Keratinocyte (primary cell): ENCODE data around the gene SDK2. TPM values are rescaled to one million over a fixed set of nuclear protein-coding genes. Genes with fewer than 3 reads are reported as not detected.

Experiments
- DNase-seq: peaks from one replicate; pipeline ENCODE4 v3.0.0-alpha.2; 2011; ENCODE audit warnings: low read depth, missing footprints, low spot score
- FAIRE-seq: peaks from 2 replicates; lab custom pipeline; 2011; peaks lifted over from hg19 to GRCh38; lab: Jason Lieb, UNC
- H2AFZ ChIP-seq: 2 replicates; pipeline ENCODE4 v1.6.0; 2012; ENCODE audit warnings: low read length, control low read depth, inconsistent platforms; ENCODE audit not compliant: control insufficient read depth
- H3K27ac ChIP-seq: 2 replicates; pipeline ENCODE4 v1.5.1; 2011; ENCODE audit warnings: low read length; ENCODE audit not compliant: control insufficient read depth, insufficient read depth
- H3K27me3 ChIP-seq: 3 replicates; pipeline ENCODE4 v1.6.0; 2011; ENCODE audit warnings: low read length; ENCODE audit not compliant: control insufficient read depth, insufficient read depth; ENCODE audit errors: extremely low read depth
- H3K36me3 ChIP-seq, 2 experiments: 2 replicates in 1 of 2; 3 replicates in 1 of 2; pipeline ENCODE4 v1.5.1; 2011; ENCODE audit warnings: low read length in 2 of 2, mild to moderate bottlenecking in 1 of 2; ENCODE audit not compliant: control insufficient read depth in 2 of 2, insufficient read depth in 2 of 2; ENCODE audit errors: extremely low read depth in 1 of 2
- H3K4me1 ChIP-seq: 3 replicates; pipeline ENCODE4 v1.5.1; 2011; ENCODE audit warnings: low read length; ENCODE audit not compliant: control insufficient read depth, insufficient read depth; ENCODE audit errors: extremely low read depth
- H3K4me2 ChIP-seq: 3 replicates; pipeline ENCODE4 v1.6.0; 2011; ENCODE audit warnings: low read depth, low read length; ENCODE audit not compliant: control insufficient read depth, insufficient read depth; ENCODE audit errors: extremely low read depth
- H3K4me3 ChIP-seq, 3 experiments: fragments of 200-600 bp in 1 of 3; sonication (generic) in 1 of 3; 2 replicates in 2 of 3; 3 replicates in 1 of 3; pipeline ENCODE4 v1.5.1; 2011 to 2016; ENCODE audit warnings: low read length in 3 of 3, mild to moderate bottlenecking in 3 of 3, control low read depth in 2 of 3, inconsistent platforms in 1 of 3, low read depth in 1 of 3, mixed read lengths in 1 of 3, mixed run types in 1 of 3, moderate library complexity in 1 of 3; ENCODE audit not compliant: control insufficient read depth in 2 of 3, insufficient read depth in 2 of 3; ENCODE audit errors: extremely low read depth in 1 of 3
- H3K79me2 ChIP-seq: 2 replicates; pipeline ENCODE4 v1.6.0; 2012; ENCODE audit warnings: low read length; ENCODE audit not compliant: control insufficient read depth, insufficient read depth
- H3K9ac ChIP-seq: 3 replicates; pipeline ENCODE4 v1.6.0; 2011; ENCODE audit warnings: low read length; ENCODE audit not compliant: control insufficient read depth, insufficient read depth; ENCODE audit errors: extremely low read depth
- H3K9me1 ChIP-seq: 3 replicates; pipeline ENCODE4 v1.6.0; 2011; ENCODE audit warnings: low read length; ENCODE audit not compliant: control insufficient read depth, insufficient read depth; ENCODE audit errors: extremely low read depth
- H3K9me3 ChIP-seq: 2 replicates; pipeline ENCODE4 v1.5.1; 2012; ENCODE audit warnings: low read depth, low read length; ENCODE audit not compliant: control insufficient read depth
- H4K20me1 ChIP-seq: 3 replicates; pipeline ENCODE4 v1.6.0; 2011; ENCODE audit warnings: low read length; ENCODE audit not compliant: control insufficient read depth, insufficient read depth; ENCODE audit errors: extremely low read depth
- CTCF ChIP-seq, 3 experiments: IDR thresholded peaks in 1 of 3; conservative IDR thresholded peaks in 1 of 3; optimal IDR thresholded peaks in 1 of 3; 2 replicates in 2 of 3; 3 replicates in 1 of 3; pipeline versions ENCODE3 to v1.5.1; 2011; ENCODE audit warnings: low read length in 3 of 3, mild to moderate bottlenecking in 3 of 3, moderate library complexity in 2 of 3, control low read depth in 1 of 3, inconsistent platforms in 1 of 3; ENCODE audit not compliant: insufficient read depth in 2 of 3; ENCODE audit errors: extremely low read depth in 1 of 3
- EZH2 ChIP-seq: IDR thresholded peaks from one replicate; pipeline ENCODE4 v1.6.1; 2012; ENCODE audit warnings: inconsistent platforms, mild to moderate bottlenecking, low read length, moderate library complexity
- dilution Hi-C: fragments of 300-500 bp; cut with MboI; formaldehyde crosslinking; loops from one replicate; pipeline ENCODE4 v1.7.0; 2020; ENCODE audit warnings: low sequenced_read_pairs; ENCODE audit not compliant: extremely low pct_ligation_motif_present
- polyA plus RNA-seq, 5 experiments: library from polyadenylated mRNA; depleted of rRNA in 3 of 5; stranded (reverse) in 3 of 5; stranded (forward) in 1 of 5; unstranded in 1 of 5; fragments of >200 nt; gene quantifications; 1 replicate in 1 of 5; 2 replicates in 3 of 5; 3 replicates in 1 of 5; pipeline versions ENCODE4 v1.2.1 to v1.2.3, GENCODE V29; 2011 to 2012; ENCODE audit warnings: missing spikeins in 2 of 5, low read depth in 1 of 5, low replicate concordance in 1 of 5

SDK2 gene
- polyA plus RNA-seq, 1 donor (not counting 4 experiments of a cell fraction or from before 2014, with no cell fraction given): 1.8 TPM

DNA sequence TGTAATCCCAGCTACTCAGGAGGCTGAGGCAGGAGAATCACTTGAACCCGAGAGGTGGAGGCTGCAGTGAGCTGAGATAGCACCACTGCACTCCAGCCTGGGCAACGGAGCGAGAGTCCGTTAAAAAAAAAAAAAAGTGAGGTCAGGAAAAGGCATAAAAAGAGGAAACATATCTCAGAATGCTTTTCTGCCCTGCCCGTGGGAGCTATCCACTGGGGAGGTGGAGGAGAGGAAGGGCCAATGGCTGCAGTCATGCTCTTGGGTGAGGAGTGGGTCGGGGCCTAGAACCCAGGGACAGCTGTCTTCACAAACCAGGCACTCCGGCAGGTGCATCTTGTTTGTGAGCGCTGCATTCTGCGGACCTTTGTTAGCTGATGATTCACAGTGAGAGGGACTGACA lies 272.4 kb downstream of the SDK2 start:
- no peak overlapping the region for H3K4me3 ChIP-seq
- H2AFZ ChIP-seq: no peak overlapping the region
- TF ChIP-seq CTCF (optimal IDR thresholded peaks at IDR 0.05 in 1 of 3, IDR thresholded peaks at IDR 0.05 in 1 of 3, conservative IDR thresholded peaks at IDR 0.05 in 1 of 3; ENCODE audit: extremely low read depth in 1 of 3, insufficient read depth in 2 of 3, low read length in 3 of 3) (no peak), EZH2 (no peak)
- H3K27me3 ChIP-seq: no peaks in the 10 kb centered on the region
- peaks cover 0 to 2% of the 10 kb centered on the region in 2 experiments for H3K36me3 ChIP-seq
- no peaks in the 10 kb centered on the region for H3K9me3 ChIP-seq
- H3K27ac ChIP-seq: no peak overlapping the region
- no peaks in the 10 kb centered on the region for H4K20me1 ChIP-seq
- FAIRE-seq (no peak), DNase-seq (no peak)
- H3K9me1 ChIP-seq: no peaks in the 10 kb centered on the region
- H3K4me2 ChIP-seq: no peak overlapping the region
- H3K9ac ChIP-seq: no peak overlapping the region
- H3K4me1 ChIP-seq: peaks cover 5% of the 10 kb centered on the region
- H3K79me2 ChIP-seq: no peaks in the 10 kb centered on the region
- dilution Hi-C loops: no loop called here

DNA sequence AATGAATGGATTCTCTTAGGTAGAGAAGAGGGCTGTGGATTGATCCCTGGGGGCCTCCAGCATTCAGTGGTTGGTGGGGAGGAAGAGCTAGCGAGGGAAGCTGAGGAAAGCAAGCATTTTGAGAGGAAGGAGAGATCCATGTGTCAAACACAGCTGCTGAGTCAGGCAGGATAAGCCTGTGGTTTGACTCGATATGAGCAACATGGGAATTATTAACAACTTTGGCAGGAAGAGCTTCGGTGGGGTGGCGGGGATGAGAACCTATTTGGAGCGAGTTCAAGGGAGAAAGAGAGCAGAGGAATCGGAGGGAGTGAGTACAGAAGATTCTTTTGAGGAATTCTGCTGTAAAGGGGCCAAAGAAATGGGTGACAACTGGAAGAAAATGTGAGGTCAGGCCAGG lies 273.0 kb downstream of the SDK2 start:
- H4K20me1 ChIP-seq: no peaks in the 10 kb centered on the region
- H3K27me3 ChIP-seq: no peaks in the 10 kb centered on the region
- H3K9ac ChIP-seq: no peak overlapping the region
- H3K9me3 ChIP-seq: no peaks in the 10 kb centered on the region
- dilution Hi-C loops: no loop called here
- H3K27ac ChIP-seq: no peak overlapping the region
- TF ChIP-seq EZH2 (no peak), CTCF (optimal IDR thresholded peaks at IDR 0.05 in 1 of 3, IDR thresholded peaks at IDR 0.05 in 1 of 3, conservative IDR thresholded peaks at IDR 0.05 in 1 of 3; ENCODE audit: extremely low read depth in 1 of 3, insufficient read depth in 2 of 3, low read length in 3 of 3) (no peak)
- no peak for FAIRE-seq
- H3K36me3 ChIP-seq: peaks cover 0 to 1% of the 10 kb centered on the region in 2 experiments
- H2AFZ ChIP-seq: no peak overlapping the region
- DNase-seq: no peak
- H3K4me3 ChIP-seq: no peak overlapping the region
- peaks cover 5% of the 10 kb centered on the region for H3K4me1 ChIP-seq
- H3K4me2 ChIP-seq: no peak overlapping the region
- H3K79me2 ChIP-seq: no peaks in the 10 kb centered on the region
- H3K9me1 ChIP-seq: no peaks in the 10 kb centered on the region
